ENCODE results near the gene ANKRD11.
"Not testable (repeated sequence)": the region's sequence is repeated elsewhere in the genome, so short reads cannot be mapped to it uniquely, and the experiment has no call there.

ANKRD11 gene

GRCh38 chr16:89277049-89277448 is 213.3 kb downstream of the ANKRD11 start:
- no peak for DNase-seq

DNA sequence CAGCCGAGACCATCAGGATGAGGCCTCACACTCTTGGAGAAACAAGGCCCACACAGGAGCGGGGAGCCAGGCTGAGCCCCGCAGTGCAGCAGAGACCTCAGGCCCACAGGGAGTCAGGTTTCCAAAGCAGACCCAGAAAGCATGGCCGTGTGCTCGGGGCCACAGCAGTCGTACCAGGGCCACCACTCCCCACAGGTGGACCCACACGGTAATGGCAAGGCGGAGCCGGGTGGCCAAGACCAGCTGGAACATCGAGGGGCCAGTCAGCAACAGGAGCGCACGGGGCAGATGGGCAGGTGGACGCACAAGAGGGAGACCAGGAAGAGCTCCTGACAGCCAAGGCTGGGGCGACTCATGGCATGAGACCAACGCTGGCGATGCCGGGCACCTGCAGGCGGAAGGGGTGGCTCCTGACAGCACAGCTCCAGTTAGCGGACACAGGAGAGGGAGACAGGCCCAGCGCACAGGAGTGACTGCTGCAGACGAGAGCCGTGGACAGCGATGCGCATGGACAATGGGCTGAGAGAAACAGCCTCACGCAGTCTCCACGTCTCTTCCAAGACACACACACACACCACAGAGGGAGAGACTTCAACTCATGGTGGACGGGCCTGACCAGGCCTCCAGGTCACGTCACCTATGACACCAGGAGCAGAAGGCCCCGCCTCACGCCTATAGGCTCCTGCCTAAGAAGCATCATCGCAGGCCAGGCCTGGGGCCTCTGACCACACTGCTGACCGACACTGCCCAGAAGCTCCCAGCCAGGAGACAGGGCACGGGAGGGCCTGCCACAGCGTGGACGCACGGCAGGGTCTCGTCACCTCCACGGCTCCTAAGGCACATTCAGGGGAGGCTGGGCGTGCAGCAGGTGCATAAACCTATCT is 214.3 kb downstream of the ANKRD11 start:
- DNase-seq: no peak

DNA sequence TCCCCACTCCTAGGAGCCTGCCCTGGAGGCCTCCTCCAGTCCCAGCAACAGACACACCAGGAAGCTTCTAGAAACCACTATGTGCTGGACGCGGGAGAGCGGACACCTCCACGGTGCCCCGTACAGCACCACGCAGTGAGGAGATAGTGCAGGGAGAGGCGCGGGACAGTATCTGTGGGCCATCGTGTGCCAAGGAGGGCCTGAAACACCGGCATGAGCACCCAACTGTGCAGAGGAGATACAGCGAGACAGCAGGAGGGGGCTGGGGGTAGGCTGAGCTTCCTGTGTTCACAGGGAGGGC is 215.1 kb downstream of the ANKRD11 start:
- DNase-seq: no peak

DNA sequence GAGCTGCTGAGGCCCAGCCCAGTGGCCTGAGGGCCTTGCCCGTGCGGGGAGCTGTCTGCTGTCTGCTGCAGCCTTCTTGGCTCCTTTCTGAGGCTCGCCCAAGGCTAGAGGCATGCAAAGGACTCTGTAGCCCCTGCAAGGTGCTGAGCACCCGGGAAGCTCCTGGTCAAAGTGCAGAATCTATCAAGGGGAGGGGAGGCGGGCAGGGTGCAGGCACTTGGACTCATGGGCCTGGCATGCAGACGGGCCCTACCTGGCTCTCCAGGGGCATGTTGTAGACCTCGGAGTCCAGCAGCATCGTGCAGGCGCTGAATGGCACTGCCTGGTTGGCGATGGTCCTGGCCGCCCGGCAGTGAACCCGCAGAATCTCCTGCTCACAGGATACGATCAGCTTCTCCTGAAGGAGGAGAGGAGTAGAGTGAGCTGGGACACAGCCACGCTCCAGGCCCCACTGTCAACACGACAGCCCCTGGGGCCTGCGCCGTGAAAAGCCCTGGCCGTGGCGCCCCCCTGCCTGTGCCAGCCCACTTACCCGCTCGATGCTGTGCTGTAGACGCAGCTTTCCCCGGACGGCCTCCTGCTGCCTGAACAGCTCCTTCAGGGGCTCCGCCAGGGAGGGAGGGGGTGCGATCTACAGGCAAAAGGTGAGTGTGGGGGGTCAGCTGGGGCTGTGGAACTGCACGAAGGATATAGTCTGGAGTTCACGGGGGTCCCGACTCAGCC is 215.6 kb downstream of the ANKRD11 start:
- DNase-seq: no peak

DNA sequence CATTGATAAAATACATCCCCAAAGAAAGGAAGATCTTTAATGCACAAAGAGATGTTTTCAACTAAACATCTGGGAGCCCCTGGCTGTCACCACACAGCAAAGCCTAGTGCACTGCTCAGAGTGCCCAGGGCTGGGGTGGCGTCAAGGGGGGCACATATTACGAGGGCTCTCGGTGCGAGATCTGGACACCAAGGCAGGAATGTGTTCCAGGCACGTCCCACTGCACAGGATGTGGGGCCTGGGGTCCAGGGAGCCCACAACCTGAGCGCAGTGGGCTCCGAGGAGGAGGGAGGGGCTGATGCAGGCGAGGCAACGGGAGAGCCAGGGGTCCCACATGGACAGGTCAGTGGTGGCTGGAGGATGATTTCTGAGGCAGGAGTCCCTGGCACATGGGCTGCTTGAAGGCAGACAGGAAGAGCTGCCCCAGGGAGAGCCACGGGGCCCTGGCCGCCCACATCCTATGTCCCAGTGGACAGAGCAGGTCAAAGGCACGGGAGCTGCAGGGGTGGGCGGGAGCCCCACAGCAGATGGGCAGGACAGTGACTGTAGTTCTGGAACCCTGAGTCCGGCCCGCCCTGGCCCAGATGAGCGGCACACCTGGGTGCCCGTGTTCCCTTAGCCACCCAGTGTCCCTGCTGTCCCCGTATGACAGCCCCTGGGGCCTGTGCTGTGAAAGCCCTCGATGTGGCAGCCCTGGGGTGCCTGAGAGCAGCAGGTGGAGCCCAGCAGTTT is 216.5 kb downstream of the ANKRD11 start:
- no peak for DNase-seq

DNA sequence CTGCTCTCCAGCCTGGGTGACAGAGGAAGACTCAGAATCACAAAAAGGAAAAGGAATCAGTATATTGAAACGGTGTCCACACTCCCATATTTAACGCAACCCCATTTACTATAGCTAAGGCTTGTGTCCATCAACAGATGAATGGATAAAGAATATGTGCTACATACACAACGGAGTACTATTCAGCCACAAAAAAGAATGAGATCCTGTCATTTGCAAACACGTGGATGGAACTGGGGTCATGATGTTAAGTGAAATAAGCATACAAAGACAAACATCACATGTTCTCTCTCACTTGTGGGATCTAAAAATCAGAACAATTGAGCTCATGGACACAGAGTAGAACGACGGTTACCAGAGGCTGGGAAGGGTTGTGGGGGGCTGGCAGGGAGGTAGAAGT is 217.7 kb downstream of the ANKRD11 start:
- DNase-seq: no peak

GRCh38 chr16:89270666-89271345 is 219.6 kb downstream of the ANKRD11 start:
- DNase-seq: no peak

DNA sequence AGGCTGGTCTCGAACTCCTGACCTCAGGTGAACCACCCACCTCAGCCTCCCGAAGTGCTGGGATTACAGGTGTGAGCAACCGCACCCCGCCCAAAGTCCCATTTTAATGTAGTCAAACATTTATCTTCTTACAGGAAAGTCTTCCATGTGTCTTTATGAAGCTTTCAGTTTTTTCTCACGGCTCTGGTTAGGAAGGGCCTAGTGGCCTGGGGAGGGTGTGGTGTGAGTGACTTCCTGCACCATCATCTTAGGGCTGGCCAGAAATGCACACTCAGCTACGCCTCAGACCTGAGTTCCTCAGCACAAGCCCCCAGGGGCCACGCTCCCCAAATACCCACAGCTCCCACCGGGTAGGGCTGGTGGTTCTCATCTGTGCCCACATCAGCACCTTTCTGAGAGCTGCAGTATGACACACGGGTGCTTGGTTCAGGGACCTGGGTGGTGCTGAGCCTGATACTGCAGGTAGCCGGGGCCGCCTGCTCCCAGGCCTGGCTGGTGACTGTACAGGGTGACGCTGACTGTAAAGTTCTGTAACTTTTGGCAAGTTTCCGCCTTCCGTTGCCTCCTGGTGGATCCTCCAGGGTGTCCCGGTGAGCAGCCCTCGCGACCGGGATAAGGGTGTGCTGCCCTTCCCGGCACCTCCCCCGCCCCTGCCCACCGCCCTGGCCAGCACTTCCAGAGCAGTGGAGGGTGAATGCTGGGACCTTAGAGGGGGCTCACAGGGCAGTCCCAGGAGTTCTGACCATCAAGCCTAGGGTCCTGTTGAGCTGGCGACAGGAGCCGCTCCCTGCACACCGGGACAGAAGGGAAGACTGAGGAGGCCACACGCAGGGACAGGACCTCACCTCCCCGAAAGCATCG is 220.3 kb downstream of the ANKRD11 start:
- no peak for DNase-seq

DNA sequence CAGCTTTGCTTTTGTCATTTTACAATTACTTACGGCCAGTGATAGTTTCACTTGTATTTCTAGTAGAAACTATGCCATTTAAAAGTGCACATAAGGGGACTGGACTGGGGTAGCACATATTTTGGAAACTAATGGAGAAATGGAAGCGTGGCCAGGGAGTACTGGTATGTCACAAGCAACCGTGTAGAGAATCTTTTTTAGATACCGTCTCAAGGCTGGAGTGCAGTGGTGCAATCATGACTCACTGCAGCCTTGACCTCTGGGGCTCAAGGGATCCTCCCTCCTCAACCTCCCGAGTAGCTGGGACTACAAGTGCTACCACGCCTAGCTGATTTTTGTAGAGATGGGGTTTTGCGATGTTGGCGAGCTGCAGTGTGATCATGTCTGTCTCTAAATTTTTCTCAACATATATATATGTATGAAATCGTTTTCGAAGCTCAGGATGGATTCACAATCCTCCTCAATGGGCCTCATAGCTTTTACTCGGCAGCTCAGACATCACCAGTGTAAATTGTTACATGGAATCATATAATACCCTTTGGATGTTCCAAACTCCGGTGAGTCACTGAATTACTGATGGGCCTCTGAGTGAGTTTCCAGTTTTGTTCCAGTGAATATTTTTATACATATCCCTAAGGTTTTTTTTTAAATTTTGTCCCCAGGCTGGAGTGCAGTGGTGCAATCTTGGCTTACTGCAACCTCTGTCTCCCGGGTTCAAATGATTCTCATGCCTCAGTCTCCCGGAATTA is 221.2 kb downstream of the ANKRD11 start:
- no peak for DNase-seq

GRCh38 chr16:89268585-89268984 is 221.8 kb downstream of the ANKRD11 start:
- DNase-seq: no peak

GRCh38 chr16:89267746-89268145 is 222.6 kb downstream of the ANKRD11 start:
- DNase-seq: not testable (repeated sequence)

DNA sequence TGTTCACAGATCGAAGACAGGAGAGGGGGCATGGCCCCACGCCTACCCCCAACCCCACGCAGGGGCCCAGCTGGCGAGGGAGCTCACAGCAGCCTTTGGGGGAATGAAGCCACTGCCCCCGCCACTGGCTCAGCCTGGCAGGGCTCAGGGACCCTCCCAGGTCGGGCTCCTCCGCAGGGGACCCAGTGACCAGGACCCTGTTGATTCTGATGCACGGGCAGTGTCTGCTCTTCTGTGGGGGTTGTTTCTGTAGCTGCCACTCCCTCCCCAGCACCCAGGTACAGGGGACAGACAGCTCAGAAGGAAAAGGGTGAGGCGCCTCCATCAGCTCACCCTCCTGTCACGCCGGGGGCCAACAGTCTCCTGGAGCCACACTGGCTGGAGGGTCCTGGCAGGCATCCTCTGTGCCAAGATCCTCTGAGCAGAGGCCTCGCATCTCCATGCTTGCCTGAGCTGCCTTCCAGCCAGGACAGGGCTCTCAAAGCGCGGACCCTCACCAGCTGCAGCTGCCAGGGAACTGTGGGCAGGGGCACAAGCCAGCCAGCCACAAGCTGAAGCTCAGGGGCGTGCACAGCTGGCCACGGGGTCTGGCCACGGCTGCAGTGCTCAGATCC is 223.7 kb downstream of the ANKRD11 start:
- no peak for DNase-seq

DNA sequence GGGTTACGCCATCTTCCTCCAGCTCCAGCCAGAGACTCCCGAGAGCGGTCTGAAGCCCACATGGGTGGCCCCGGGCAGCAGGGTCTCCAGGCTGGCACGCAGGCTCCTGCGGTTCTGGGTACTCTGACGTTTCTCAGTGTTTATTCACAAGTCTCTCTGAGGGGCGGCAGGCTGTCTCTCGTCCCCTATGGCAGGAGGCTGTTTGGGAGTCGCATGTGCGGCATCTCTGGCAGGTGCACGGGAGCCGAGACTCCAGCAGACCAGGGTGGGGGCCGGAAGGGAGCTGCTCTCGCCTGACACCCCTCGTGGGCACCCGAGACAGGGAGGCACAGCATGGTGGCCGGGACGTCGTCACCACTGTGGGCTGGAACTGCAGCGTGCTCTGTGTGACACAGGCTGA is 224.7 kb downstream of the ANKRD11 start:
- no peak for DNase-seq

DNA sequence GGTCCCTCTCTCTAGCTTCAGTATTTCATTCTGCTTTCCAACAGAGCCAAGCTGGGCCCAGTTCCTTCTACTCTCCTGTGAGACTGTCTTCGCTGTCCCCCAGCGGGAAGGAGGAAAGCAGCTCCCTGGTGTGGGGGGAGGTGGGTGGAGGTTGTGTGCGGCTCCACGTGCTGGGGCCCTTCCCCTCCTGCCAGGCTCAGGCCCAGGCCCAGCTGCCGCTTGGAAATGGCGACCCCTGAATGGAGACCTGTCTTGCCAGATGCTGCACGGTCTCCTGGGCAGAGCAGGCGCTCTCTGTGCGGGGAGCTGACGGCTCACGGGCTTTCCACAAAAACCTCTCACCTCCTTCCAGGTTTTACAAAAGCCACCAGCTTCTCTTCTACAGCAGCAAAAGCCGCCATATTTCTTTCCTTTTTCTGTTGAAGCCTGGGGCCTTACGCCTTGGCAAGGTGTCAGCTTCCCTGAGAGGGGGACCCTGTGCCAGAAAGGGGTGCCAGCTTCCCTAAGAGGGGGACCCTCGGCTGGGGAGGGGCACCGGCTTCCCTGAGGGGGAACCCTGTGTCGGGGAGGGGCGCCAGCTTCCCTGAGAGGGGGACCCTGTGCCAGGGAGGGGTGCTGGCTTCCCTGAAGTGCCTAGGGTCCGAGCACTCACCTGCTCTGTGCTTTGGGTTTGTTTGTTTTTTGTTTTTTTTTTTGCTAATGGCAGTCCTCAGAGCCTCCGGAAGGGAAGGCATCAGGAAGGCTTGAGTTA is 225.4 kb downstream of the ANKRD11 start:
- no peak for DNase-seq

DNA sequence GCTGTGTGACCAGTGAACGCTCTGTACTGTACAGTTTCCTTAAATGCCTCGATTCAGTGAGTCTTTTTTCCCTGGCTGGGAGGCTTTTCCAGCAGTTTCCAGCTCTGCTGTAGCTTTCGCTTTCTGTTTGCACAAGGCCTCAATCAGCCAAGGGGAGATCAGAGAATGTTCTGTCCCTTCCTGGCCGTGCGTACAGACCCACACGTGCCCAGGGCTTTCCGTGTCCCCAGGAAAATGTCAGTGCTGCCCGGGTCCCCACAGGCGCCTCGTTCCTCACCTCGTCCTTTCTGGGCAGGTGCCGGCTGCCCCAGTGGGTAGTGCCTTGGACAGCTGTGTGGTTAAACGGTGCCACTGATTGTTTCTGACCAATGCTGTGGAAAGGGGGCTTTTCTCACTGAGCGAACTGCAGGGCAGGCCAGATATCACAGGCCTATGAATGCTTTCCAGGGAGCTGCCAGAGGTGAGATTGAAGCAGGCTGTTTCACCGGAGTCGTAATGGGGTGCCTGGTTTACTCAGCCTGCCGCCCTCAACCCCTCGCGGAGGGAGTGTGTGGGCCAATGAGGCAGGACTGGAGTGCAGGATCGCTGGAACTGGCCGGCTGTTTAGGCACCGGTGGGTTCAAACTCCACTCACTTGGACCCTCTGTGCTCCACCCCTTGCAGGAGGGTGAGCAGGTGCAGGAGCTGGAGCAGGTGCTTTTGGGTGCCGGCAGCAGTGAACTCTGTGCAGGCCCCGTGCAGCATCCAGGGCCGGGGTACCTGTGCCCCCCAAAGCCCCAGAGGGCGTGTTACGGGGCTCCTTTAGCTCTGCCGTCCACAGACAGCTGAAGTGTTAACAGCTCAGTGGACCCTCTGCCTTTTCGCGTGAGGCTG is 228.4 kb downstream of the ANKRD11 start:
- peak; percentile 8 for DNase-seq

DNA sequence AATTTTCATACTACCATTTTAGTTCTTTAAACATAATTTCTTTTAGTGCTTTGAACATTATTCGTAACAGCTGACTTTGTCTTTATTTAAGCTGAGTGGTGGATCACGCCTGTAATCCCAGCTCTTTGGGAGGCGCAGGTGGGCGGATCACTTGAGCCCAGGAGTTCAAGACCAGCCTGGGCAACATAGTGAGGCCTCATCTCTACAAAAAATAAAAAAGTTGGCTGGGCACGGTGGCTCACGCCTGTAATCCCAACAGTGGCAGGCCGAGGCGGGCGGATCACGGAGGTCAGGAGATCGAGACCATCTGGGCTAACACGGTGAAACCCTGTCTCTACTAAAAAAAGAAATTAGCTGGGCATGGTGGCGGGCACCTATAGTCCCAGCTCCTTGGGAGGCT is 230.5 kb downstream of the ANKRD11 start:
- not testable (repeated sequence) for DNase-seq

DNA sequence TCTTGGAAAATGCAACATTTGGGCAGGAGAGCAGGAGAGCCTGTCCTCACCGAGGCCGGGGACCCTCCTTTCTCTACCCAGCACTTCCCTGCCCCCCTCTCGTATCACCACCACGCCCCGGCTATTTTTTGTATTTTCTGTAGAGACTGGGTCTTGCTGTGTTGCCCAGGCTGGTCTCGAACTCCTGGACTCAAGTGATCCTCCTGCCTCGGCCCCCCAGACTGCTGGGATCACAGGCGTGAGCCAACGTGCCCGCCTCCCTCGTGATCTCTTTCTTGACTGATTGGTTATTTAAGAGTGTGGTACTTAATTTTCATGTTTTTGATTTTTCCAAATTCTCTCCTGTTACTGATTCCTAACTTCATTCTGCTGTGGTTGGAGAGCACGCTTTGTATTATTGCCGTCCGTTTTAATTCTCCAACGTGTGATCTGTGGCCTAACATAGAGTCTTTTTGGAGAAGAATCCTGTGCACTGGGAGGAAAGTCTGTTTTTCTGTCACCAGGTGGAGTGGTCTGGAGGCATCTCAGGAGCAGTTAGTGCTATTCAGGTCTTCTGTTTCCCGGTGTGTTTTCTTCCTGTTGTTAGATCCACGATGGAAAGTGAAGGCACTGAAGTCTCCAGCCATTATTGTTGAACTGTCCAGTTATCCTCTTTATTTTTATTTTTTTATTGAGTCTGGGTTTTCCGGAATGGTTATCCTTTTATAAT is 232.4 kb downstream of the ANKRD11 start:
- DNase-seq: no peak

DNA sequence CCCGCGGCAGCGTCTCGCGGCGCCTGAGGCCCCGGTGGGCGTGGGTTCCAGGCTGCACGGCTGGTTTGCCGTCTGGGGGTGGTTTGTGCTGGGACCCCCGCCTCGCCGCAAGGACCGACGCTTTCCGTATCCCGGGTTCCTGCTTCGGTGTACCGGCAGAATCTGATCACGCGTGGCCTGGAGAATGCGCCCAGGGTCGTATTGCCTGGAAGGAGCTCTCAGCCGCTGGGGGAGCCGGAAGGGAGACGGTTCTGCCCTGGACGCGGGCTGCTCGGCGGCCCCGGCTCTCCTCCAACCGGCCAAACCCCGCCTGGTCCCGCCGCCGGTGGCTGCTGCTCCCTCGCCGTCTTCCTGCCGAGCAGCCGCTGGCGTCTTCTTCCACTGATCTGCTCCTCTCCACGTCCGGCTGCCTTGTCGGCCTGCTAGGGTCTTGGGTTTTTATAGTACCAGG is 233.1 kb downstream of the ANKRD11 start:
- no peak for DNase-seq

All from kidney glomerular epithelial cell (primary cell).